SW480 (cell line): ENCODE results near the gene CAND2.
"Not testable (repeated sequence)": the region's sequence is repeated elsewhere in the genome, so short reads cannot be mapped to it uniquely, and the experiment has no call there.

ENCODE experiments used
- DNase-seq: peaks from one replicate; pipeline ENCODE4 v3.0.0-alpha.2; 2016; ENCODE audit warnings: low spot score

The CAND2 gene

DNA sequence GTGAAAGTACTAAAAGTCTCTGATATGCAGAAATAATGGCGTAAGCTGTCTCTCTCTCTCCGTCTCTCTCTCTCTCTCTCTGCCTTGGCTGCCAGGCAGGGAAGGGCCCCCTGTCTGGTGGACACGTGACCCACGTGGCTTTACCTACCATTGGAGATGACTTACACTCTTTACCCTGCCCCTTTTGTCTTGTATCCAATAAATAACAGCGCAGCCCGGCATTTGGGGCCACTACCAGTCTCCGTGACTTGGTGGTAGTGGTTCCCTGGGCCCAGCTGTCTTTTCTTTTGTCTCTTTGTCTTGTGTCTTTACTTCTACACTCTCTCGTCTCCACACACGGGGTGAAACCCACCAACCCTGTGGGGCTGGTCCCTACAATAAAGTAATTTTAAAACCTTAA lies 25.2 kb upstream of the CAND2 start:
- no peak for DNase-seq

DNA sequence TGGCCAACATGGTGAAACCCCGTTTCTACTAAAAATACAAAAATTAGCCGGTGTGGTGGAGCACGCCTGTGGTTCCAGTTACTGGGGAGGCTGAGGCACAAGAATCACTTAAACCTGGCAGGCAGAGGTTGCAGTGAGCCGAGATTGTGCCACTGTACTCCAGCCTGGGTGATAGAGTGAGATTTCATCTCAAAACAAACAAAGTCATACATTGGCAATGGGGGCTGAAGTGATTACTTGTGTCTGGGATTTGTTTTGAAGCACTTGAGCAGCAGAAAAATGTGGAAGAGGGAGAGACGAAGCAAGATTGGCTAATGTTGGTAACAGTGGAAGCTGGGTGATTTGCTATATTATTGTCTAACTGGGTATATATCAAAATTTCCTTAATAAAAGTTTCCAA lies 24.0 kb upstream of the CAND2 start:
- no peak for DNase-seq

DNA sequence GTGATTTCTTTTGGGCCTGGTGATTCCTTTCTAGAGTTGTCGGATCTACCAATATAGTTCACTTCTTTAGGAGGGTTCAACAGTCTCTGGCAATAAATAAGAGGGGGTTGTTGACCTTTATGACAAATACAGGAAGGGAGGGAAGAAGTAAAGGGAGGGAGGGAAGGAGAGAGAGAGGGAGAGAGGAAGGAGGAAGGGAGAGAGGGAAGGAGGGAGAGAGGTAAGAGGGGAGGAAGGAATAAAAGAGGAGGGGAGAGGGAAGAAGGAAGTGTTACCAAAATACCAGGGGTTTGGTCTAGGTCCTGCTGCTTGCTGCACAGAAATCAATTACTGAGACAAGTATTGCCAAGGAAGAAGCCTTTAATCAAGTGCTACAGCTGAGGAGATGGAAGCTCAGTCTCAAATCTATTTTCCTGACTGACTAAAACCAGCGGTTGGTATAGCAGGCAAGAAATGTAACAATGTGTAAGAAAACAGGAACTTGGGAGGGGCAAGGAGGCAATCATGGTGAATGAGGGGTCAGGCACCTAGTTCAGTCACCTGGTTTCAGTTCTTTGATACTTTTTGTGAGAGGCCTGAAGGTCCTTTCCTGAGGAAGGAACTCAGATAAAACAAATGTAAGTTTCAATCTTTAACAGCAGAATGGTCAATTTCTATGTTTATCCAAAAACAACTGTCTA lies 23.3 kb upstream of the CAND2 start:
- DNase-seq = no peak

DNA sequence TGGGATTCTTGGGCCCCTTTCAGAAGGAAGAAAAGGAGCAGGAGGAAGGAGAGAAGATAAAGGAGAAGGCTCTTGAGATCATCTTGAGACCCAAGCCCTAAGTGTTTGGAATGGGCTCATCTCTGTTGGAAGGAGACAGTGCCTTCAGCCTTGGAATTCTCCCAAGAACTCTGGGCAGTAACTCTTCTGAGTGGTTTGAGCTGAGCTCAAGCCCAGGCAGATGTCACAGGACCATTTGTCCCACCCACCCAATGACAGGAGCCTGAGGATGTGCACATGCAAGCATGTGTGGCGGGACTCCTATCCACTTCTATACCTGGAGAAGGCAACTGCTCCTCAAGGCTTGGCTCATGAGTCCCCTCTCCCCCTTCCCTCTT lies 22.8 kb upstream of the CAND2 start:
- no peak for DNase-seq

DNA sequence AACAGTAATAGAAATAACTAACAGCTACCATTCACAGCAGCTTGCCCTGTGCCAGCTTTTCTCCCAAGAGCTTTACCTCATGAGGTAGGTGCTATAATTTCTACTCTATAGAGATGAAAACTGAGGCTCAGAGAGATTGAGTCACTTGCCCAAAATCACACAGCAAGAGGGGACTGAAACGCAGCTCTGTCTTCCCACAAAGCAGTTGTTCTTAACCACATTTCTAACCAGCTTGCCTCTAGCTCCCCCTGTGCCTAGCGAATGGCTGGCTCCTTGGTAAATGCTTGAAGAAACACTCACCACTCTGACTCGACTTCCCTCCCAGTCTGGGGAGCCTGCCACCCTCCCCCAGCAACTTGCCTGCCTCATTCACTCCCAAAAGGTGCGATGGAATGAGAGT lies 21.9 kb upstream of the CAND2 start:
- no peak for DNase-seq

DNA sequence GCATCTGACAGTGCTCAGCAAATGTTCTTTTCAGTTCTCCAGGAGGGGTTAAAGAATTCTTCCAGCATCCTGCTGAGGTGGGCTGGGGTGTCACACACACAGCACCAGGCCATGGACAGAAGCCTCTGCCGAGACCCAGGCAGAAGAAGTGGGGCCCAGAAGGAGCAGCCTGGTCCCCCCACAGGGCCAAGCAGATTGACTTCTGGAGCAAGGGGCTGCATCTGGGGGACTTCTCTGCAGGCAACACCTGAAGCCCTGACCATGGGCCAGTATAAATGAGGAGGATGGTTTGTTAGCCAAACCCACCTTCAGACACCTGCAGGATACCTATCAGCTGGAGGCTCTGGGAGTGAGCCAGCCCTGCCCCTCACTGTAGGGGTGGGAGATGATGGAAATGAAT lies 21.3 kb upstream of the CAND2 start:
- no peak for DNase-seq

DNA sequence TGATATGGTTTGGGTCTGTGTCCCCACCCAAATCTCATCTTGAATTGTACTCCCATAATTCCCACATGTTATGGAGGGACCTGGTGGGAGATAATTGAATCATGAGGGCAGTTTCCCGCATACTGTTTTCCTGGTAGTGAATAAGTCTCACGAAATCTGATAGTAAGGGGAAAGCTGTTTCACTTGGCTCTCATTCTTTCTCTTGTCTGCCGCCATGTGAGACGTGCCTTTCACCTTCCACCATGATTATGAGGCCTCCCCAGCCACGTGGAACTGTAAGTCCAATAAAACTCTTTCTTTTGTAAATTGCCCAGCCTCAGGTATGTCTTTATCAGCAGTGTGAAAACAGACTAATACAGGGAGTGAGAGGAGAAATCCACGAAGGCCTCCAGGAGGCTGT lies 20.5 kb upstream of the CAND2 start:
- DNase-seq = not testable (repeated sequence)

DNA sequence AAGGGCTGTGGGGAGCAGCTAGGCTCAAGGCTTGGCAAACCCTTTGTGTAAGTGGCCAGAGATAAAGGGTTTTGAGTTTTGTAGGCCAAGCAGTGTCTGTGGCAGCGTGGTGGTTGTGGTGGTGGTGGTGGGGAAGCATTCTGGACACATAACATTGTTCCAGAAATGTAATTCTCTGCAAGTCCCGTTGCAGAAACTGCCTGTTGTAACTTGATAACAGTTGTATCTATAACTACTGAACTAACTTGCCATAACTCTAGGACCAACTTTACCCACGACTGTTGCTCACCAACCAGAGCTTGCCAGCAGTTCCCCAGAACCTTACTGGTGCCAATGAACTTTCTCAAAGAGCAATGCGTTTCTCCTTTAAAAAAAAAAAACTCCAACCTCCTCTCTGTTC lies 19.3 kb upstream of the CAND2 start:
- no peak for DNase-seq

DNA sequence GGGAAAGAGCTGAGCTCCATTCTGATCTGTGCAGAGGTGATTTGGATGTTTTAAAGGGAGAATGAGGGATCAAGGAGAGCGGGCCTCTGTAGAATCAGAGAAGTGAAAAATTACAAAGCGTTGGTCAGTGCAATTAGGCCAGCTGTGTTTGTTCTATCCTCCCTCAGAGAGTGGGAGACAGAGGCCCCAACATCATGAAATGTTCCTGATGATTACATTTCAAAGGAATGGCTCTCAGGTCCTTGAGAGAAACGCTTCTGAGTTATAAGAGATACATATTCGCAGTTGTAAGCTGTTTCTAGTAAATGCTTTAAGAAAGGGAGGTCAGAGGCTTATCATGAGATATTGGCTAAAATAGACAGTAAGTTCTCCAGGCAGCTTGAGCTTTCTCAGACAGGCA lies 15.7 kb upstream of the CAND2 start:
- DNase-seq = no peak

DNA sequence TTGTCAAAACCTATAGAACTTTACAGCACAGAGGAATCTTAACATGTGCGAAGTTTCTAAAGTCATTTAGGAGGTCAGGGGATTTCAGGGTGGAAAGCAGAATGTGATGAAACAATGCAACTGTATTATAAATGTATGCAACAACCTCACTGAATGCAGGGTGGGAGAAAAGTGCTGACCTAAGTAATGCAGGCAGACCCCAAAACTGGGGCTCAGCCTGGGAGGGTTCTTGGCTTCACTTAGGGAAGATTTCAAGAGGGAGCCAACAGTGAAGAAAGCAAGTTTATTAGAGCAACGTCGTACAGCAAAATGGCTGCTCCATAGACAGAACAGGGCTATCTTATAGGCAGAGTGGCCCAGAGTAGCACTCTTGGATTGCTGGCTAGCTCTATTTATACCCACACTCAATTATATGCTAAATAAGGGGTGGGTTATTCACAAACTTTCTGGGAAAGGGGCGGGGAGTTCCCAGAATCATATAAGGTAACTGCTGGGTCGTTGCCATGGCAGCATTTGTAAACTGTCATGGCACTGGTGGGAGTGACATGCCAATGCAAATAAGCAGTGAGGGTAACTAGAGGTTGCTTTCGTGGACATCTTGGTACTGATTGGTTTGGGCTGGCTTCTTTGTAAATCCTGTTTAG lies 14.2 kb upstream of the CAND2 start:
- DNase-seq = no peak

DNA sequence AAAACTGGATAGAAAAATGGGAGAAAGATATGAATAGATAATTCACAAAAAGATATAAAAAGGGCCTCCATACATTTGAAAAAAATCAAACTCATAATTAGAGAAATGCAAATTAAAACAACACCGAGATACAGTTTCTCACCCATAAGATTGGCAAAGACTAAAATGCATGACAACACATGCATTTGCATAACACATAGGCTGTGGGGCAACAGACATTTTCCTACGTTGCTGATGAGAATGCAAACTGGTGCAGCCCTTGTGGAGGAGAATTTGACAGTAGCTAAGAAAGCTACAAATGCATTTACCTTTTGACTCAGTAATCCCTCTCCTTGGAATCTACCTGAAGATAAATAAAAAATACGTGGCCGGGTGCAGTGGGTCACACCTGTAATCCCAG lies 11.4 kb upstream of the CAND2 start:
- DNase-seq = no peak

DNA sequence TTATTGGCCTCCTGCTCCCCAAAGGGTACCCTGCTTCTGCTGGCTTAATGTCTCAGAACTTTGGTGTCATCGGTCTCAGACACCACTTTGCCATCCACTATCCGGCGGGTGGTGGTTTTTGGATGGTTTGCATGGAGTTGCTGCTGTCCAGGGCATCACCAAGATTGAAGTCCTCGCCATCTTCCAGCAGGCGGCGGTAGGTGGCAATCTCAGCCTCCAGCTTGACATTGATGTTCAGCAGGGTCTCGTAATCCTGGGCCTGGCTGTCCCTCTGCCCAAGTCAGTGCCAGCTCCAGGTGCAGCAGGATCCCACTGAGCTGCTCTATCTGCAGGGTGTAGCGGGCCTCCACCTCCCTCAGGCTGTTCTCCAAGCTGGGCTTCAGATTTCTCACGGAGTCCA lies 9.1 kb upstream of the CAND2 start:
- DNase-seq = peak; percentile 16

DNA sequence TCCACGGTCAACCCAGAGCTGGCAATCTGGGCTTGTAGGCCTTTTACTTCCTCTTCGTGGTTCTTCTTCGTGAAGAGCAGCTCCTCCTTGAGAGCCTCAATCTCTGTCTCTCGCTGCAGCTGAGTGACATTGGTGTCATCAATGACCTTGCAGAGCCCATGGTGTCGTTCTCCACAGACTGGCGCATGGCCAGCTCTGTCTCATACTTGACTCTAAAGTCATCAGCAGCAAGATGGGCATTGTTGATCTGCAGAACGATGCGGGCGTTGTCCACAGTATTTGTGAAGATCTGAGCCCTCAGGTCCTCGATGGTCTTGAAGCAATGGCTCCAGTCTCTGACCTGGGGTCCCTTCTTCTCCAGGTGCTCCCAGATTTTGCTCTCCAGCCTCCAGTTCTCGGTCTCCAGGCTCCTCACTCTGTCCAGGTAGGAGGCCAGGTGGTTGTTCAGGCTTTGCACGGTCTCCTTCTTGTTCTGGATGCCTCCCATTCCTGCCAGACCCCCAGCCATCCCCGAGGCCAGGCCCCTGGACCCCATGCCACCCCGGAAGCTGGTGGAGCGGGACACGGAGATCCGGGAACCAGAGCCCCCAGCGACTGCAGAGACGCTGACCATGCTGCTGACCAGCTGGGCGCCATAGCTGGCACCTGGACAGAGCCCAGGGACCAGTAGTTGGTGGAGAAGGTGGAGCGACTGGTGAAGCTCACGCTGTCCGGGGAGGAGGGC lies 8.4 kb upstream of the CAND2 start:
- DNase-seq = not testable (repeated sequence)

DNA sequence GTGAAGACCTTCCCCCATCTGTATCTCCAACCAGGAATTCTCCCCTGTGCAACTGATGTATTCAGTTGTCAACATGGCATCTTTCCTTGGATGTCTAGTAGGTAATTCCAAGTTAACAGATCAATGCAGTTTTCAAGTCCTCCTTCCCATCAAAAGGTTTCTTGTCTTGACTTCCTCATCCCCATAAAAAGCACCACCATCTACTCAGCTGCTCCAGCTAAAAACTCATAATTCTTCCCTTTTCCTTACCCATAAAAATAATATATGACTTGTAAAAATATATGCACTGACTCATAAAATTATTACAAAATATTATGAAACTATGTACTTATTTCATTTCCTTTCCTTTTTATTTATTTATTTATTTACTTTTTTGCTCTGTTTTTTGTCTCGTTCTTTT lies 5.0 kb upstream of the CAND2 start:
- no peak for DNase-seq

DNA sequence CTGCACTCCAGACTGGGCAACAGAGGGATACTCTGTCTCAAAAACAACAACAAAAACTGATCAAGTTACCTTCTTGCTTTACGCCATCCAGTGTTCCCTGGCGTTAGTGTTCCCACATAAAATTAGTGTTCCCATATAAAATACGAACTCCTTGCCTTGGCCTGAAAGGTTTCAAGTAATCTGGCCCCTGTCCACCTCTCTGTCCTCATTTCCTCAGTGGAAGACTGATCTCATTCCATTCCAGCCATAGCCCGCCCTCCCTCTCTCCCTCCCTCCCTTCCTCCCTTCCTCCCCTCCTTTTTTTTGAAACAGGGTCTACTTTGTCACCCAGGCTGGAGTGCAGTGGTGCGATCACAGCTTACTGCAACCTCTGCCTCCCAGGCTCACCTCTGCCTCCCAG lies 2.8 kb upstream of the CAND2 start:
- DNase-seq = no peak

DNA sequence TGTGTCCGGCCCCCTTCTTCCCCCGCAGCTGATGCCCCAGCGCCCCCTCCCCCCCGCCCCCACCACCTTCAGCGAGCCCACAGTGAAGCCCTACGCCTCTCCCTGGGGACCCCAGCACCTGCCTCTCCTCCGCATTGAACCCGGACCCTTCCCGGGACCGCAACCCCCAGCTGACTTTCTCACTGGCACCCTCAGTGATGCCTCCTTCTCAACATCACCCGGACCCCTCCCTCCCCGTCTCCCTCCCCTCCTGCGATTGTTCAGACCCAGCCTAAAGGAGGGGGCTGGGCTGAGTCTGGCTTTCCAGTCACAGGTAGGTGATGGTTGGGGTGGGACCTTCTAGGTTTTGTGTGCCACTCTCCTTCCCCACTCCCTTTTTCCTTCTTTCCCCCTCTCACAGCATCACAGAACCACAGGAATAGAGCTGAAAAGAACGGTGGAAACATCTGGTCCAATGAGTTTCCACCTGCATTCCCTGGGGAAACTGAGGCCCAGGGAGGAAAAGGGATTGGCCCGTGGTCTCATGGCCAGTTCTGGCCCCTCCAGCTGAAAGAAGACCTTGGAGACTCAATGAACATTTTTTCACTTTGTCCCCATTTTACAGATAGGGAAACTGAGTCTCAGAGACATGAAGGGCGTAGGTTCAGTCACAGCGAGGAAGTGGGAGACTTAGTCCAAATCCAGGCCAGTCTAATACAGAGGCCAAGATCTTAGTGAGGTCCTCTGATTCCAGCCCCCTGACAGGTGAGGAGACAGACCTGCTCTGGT lies 828 bp downstream of the CAND2 start:
- DNase-seq = no peak

DNA sequence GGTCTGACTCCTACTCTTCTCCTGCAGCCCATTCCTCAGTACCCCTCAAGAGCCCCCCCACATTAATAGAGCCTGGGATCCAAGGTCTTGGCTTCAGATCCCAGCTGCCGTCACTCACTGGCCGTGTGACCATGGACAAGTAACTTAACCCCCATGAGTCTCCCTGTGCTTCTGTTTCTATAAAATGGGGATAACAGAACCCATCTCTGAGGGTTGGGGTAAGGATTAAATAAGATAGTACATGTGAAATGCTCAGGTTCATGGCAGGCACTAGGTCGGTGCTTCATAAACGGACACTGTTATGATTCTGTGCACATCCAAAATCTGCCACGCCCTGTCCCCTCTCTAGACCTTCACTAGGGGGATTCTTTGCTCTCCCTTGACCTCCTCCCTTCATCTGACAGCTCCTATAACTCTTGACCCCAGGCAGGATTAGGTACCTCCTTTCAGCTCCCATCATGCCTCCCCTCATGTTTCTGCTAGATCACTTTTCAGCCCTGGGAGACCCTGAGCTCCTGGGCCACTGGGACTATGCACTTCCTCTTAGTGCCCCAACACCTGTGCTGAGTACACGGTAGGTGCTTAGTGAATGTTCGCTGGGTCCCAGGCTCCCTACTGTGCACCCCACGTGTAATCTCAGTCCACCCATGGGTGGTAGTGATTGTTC lies 1.5 kb downstream of the CAND2 start:
- DNase-seq = no peak

DNA sequence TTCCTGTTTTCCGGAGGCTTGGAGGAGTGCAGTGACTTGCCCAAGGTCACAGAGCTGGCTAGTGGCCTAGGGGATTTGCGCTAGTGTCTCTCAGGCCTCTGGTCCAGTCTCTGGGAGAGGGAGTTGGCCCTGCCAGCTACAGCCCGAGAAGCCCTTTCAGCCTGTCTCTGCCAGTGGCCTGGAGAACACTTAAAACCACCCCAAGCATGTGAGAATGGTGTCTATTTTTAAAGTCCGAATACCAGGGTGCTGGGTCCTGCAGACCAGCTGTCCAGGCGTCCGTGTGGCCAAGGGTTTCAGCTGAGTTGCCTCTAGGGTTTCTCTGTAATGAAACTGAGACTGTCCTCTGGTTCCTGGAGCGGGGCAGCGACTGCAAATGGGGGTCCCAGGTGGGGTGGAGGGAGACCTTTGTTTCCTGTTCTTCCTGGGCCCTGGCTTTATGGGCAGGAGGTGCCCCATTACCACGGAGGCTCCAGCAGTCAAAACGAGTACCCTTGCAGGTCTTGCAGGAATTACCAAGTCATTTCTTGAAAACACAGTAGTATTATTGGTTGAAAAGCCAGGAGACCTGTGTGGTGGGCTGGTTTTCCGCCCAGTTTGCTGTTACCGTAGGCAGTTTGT lies 2.2 kb downstream of the CAND2 start:
- no peak for DNase-seq

DNA sequence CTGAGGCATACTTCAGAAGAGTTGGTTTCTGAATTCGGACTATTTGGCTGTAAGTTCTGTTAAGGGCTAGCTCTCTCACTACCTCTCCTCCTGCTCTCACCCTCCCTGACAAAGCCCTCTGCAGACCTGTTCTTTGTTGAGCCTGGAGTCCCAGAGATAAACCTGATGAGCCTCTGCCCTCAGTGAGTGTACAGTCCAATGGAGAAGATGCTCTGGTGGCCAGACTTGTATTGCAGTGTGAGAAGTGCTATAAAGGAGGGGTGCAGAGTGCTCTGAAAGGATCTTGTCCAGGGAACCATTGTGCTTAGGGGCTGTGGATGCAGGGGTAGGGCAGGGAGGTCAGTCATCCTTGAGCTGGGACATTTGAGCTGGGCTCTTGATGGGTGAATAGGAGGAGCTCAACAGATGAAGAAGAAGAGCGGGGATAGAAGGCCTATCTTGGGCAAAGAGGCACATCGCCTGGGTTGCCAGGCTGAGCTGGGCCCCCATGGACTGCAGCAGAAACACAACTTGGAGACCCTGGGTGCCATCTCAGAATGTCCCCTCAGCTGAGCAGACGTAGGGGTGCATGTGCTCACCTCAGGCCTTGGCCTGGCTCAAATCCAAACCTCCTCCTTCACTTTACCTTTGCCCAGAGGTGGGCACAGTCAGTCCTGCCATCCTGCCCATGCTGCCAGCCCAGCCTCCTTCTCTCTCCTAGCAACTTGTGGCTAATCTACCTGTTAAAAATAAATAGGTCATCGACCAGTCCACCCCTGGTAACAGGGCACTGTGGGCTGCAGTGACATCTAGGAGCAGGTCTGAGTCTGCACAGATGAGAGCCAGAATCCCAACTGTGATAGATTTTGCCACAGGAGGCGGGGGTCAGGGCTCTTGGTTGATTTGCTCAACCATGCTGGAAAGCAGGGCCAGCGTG lies 3.3 kb downstream of the CAND2 start:
- no peak for DNase-seq

DNA sequence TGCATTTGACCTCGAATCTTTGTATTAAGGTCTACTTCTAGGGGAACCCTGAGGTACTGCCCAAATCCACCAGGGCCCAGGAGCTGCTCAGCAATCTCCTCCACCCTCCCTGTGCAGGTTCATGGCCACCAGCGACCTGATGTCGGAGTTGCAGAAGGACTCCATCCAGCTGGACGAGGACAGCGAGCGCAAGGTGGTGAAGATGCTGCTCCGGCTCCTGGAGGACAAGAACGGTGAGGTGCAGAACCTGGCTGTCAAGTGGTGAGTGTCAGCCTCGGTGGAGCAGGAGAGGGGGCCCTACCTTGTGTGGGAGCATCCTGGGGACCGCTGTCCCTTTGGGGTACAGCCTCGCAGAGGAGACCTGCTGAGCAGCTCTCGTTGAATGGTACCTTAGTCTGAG lies 6.9 kb downstream of the CAND2 start:
- DNase-seq = no peak

DNA sequence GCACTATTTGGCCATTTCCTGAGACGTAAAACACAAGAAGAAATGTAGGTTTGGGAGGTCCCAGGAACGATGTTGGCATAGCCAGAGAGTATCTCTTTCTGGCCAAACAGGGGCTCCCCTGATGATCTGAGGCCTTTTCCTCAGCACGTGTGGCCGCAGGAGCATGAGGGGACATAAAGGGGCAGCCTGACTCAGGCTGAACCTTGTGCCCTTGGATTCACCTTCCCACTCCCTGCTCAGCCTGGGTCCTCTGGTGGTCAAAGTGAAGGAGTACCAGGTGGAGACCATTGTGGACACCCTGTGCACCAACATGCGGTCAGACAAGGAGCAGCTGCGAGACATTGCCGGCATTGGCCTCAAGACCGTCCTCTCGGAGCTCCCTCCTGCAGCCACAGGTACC lies 10.6 kb downstream of the CAND2 start:
- no peak for DNase-seq
